HepG2 (cell line): ENCODE measurements around the gene STK11. TPM values are rescaled to one million over a fixed set of nuclear protein-coding genes. Genes with fewer than 3 reads are reported as not detected.

Experiments
- E2F5 ChIP-seq: sonication (generic); formaldehyde crosslinking; conservative IDR thresholded peaks from 2 replicates; pipeline ENCODE4 v1.4.0; 2020; ENCODE audit warnings: missing genetic modification reagents
- GATAD1 ChIP-seq: IDR thresholded peaks from 2 replicates; pipeline ENCODE4 v1.6.1; 2016; ENCODE audit warnings: missing genetic modification reagents, missing compliant biosample characterization
- HMGXB3 ChIP-seq: sonication (generic); formaldehyde crosslinking; IDR thresholded peaks from 2 replicates; pipeline ENCODE4 v1.4.0; 2020; ENCODE audit warnings: missing genetic modification reagents, borderline replicate concordance
- JARID2 ChIP-seq: sonication (generic); formaldehyde crosslinking; IDR thresholded peaks from 2 replicates; pipeline ENCODE4 v1.8.1; 2023; ENCODE audit warnings: missing genetic modification reagents, inconsistent platforms; ENCODE audit not compliant: insufficient replicate concordance
- NFKB2 ChIP-seq: sonication (generic); formaldehyde crosslinking; IDR thresholded peaks from 2 replicates; pipeline ENCODE4 v1.4.0; 2020; ENCODE audit warnings: missing genetic modification reagents, borderline replicate concordance
- NR1H2 ChIP-seq: sonication (generic); formaldehyde crosslinking; IDR thresholded peaks from 2 replicates; pipeline ENCODE4 v1.8.1; 2022; ENCODE audit warnings: low read depth, missing genetic modification reagents, borderline replicate concordance
- PAXIP1 ChIP-seq: sonication (generic); formaldehyde crosslinking; conservative IDR thresholded peaks from 2 replicates; pipeline ENCODE4 v1.4.0; 2020; ENCODE audit warnings: mild to moderate bottlenecking, missing genetic modification reagents, moderate library complexity
- ZNF234 ChIP-seq: sonication (generic); formaldehyde crosslinking; conservative IDR thresholded peaks from 2 replicates; pipeline ENCODE4 v1.5.1; 2020; ENCODE audit warnings: mild to moderate bottlenecking, missing genetic modification reagents
- ZNF773 ChIP-seq: sonication (generic); formaldehyde crosslinking; IDR thresholded peaks from 2 replicates; pipeline ENCODE4 v1.4.0; 2020; ENCODE audit warnings: missing genetic modification reagents, borderline replicate concordance
- ZSCAN30 ChIP-seq: sonication (generic); formaldehyde crosslinking; IDR thresholded peaks from 2 replicates; pipeline ENCODE4 v1.5.0; 2020; ENCODE audit warnings: mild to moderate bottlenecking, missing genetic modification reagents
- polyA plus RNA-seq, 8 experiments: library from polyadenylated mRNA; depleted of rRNA in 3 of 8; stranded (reverse) in 7 of 8; unstranded in 1 of 8; fragments of >200 nt; fragmentation: Illumina TruSeq in 4 of 8; extraction: Trizol in 4 of 8; gene quantifications; 2 replicates each; pipeline versions ENCODE4 v1.2.1 to v1.2.3, GENCODE V29; 2011 to 2016; ENCODE audit warnings: low read depth in 4 of 8, missing spikeins in 1 of 8, mixed read lengths in 1 of 8; ENCODE audit not compliant: insufficient read depth in 1 of 8
- total RNA-seq, 5 experiments: library from RNA; depleted of rRNA; stranded (reverse); fragments of >200 nt; fragmentation: Illumina TruSeq; extraction: Trizol; gene quantifications; 2 replicates each; pipeline ENCODE4 v1.2.3, GENCODE V29; 2016; ENCODE audit warnings: low read depth in 1 of 5
- TF ChIP-seq, protein P1 (sequence below): sonication (generic); IDR thresholded peaks from 2 replicates; pipeline ENCODE4 v1.6.1; 2016; ENCODE audit warnings: low read depth, borderline replicate concordance
- TF ChIP-seq, protein P2 (sequence below): sonication (generic); formaldehyde crosslinking; IDR thresholded peaks from 2 replicates; pipeline ENCODE4 v1.4.0; 2020; ENCODE audit warnings: missing genetic modification reagents
- TF ChIP-seq, protein P3 (sequence below): sonication (generic); formaldehyde crosslinking; IDR thresholded peaks from 2 replicates; pipeline ENCODE4 v1.4.0; 2020; ENCODE audit warnings: mild to moderate bottlenecking, missing genetic modification reagents

The STK11 gene
- total and polyA plus RNA-seq, 2 of the 13 experiments (the other 11 are each of a cell fraction or from before 2014, with no cell fraction given) = 27.5 to 43.6 TPM

- TF ChIP-seq HMGXB3 (CRISPR knock-in tag) (no peak), ZNF773 (CRISPR knock-in tag) (0 out of 2 replicates have a peak, but pooled peaks have one; percentile 22), PAXIP1 (CRISPR knock-in tag) (no peak; the same call in 1 of the 2 replicates), NR1H2 (CRISPR knock-in tag) (no peak), ZNF234 (CRISPR knock-in tag) (no peak), JARID2 (CRISPR knock-in tag) (no peak), GATAD1 (CRISPR knock-in tag) (no peak), E2F5 (CRISPR knock-in tag) (no peak), NFKB2 (CRISPR knock-in tag) (no peak), ZSCAN30 (no peak)
- TF ChIP-seq, protein P1, sequence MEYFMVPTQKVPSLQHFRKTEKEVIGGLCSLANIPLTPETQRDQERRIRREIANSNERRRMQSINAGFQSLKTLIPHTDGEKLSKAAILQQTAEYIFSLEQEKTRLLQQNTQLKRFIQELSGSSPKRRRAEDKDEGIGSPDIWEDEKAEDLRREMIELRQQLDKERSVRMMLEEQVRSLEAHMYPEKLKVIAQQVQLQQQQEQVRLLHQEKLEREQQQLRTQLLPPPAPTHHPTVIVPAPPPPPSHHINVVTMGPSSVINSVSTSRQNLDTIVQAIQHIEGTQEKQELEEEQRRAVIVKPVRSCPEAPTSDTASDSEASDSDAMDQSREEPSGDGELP = no peak
- TF ChIP-seq, protein P2, sequence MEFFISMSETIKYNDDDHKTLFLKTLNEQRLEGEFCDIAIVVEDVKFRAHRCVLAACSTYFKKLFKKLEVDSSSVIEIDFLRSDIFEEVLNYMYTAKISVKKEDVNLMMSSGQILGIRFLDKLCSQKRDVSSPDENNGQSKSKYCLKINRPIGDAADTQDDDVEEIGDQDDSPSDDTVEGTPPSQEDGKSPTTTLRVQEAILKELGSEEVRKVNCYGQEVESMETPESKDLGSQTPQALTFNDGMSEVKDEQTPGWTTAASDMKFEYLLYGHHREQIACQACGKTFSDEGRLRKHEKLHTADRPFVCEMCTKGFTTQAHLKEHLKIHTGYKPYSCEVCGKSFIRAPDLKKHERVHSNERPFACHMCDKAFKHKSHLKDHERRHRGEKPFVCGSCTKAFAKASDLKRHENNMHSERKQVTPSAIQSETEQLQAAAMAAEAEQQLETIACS (CRISPR knock-in tag) = 0 out of 2 replicates have a peak, but pooled peaks have one; percentile 23
- TF ChIP-seq, protein P3, sequence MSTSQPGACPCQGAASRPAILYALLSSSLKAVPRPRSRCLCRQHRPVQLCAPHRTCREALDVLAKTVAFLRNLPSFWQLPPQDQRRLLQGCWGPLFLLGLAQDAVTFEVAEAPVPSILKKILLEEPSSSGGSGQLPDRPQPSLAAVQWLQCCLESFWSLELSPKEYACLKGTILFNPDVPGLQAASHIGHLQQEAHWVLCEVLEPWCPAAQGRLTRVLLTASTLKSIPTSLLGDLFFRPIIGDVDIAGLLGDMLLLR (CRISPR knock-in tag) = 0 out of 2 replicates have a peak, but pooled peaks have one; percentile 31
These were observed 61.4 kb downstream of the STK11 start (continued) for GRCh38 chr19:1266916-1267476.
